Right ventricle myocardium superior (tissue), 1 donor: Measurements from ENCODE around the gene SEL1L. TPM values are rescaled to one million over a fixed set of nuclear protein-coding genes. Genes with fewer than 3 reads are reported as not detected.
A peak's percentile ranks its signal among the peaks of the same experiment; 100 is the strongest.

Experiments
- ATAC-seq: fragments of 200-7000 bp; cut with Tn5 transposase; one replicate; pipeline ENCODE4 v1.9.1; 2020; ENCODE audit warnings: mild to moderate bottlenecking; ENCODE audit not compliant: poor library complexity
- DNase-seq: peaks from one replicate; pipeline ENCODE4 v3.0.0-alpha.2; 2020
- intact Hi-C: fragments of 100-400 bp; cut with DNase I; formaldehyde crosslinking; loops from one replicate; pipeline ENCODE4 v1.11.2; 2022
- total RNA-seq: library from RNA; stranded (reverse); fragmentation: NEBNext Ultra II Directional; extraction: Animal tissue kit (Norgen Biotek cat#: 25700); gene quantifications from one replicate; pipeline ENCODE4 v1.2.1, GENCODE V29; 2021
- donor health status: DM: no; HTN: yes; CAD: no; lungs with severe emphysema.

Gene SEL1L
- total RNA-seq, 1 donor from 2014 or later, result 46.0 TPM

DNA sequence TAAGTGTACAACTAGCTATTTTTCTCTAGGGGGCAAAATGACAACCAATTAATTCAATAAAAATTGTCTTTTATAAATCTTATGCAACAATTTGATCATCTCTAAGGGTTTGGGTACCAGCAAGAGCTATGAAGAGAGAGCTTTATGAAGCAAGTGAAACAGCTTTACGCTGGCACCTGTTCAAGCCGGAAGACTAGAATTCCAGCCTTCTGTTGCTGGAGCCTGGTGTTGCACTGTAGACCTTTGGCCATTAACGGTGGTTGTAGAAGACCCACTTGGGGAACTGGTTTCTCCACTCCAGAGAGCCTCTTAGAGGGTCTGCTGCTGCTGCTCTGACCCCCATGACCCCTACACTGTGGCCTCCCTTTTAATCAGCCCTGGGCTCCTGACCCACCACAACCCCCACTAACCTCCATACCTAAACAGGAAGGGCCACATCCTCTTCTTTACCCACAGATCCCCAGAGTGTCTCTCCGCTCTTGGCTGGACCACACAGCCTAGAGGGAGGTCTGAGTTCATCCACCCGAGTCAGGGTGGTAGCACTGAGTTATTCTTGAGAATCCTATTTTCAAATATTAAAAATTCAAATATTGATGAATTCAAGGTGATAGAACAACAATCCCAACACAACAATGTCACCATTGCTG is 79.0 kb downstream of the SEL1L start:
- DNase-seq (no peak), ATAC-seq (no peak)
- intact Hi-C loops, result loop anchor here (5.0 kb wide), 1 partner anchor 187 kb away; no protein-coding TSS in a partner anchor

DNA sequence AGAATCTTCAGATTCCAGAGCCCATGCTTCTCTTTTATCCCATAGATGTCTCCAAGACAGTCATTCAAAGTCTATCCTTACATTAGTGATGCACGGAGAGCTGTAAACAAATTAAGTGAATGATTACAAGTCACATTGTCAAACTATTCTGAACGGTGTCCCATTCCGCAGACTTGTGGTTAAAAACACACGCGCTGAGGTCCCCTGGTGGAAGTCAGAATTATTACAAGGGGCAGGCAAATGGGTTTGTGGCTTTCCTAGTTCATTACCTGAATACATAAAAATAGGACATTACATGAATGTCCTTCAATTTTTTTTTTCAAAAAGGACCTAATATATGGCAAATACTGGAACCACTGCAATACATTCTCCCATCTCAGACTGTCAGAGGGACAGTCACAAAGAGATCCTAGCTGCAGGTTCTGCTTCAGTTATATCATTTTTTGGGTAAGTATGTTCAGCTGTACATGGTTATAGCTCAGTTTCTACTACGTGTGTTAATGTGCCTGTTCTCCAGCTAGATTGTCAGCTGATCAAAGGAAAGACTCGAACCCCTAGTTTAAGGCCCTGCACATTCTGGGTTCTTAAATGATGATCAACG is 80.4 kb downstream of the SEL1L start:
- DNase-seq (no peak), ATAC-seq (peak; percentile 51)
- intact Hi-C loops, result loop anchor here (5.0 kb wide), 1 partner anchor 186 kb away; no protein-coding TSS in a partner anchor

DNA sequence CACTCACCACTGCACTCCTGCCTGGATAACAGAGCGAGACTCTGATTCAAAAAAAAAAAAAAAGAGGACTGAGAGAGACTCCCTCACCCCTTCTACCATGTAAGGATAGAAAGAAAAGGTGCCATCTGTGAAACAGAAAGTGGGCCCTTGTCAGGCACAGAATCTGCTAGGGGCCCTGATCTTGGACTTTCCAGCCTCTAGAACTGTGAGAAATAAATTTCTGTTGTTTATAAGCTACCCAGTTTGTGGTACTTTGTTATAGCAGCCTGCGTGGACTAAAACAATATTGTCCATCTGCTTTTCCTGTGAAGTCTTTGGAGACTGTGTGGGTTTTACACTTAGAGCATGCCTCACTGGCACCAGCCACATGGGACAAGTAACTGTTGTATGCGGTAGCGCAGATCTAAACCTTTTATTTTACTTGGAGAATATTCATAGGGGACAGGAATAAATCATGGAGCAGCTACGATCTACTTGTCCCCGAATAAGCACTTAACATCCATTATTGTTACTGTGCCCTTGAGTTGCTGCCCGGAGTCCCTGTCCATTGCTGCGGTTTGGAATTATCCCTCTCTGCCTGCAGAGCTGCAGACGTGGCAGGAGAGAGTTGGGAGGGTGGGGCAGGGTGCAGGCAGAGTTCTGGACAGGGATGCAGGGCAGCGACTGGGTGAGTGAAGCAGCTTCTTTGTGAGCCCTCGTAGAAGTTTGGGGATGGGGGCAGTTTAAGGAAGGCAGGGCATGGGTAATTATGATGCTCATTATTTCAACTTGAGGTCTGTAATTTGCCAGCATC is 81.1 kb downstream of the SEL1L start:
- intact Hi-C loops, result loop anchor here (5.0 kb wide), 1 partner anchor 185 kb away; no protein-coding TSS in a partner anchor
- DNase-seq (no peak), ATAC-seq (no peak)

DNA sequence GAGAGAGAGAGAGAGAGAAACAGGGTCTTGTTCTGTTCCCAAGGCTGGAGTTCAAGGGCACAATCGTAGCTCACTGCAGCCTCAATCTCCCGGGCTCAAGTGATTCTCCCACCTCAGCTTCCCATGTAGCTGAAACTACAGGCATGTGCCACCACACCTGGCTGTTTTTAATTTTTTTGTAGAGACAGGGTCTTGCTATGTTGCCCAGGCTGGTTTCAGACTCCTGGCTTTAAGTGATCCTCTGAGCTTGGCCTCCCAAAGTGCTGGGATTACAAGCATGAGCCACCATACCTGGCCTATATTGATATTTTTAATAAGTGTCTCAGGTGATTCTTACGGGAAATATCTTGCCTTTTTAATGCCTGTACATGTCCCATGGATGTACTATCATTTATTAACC is 82.7 kb downstream of the SEL1L start:
- no peak for DNase-seq
- intact Hi-C loops, result loop anchor here (5.0 kb wide), 1 partner anchor 184 kb away; no protein-coding TSS in a partner anchor
- ATAC-seq, result no peak

DNA sequence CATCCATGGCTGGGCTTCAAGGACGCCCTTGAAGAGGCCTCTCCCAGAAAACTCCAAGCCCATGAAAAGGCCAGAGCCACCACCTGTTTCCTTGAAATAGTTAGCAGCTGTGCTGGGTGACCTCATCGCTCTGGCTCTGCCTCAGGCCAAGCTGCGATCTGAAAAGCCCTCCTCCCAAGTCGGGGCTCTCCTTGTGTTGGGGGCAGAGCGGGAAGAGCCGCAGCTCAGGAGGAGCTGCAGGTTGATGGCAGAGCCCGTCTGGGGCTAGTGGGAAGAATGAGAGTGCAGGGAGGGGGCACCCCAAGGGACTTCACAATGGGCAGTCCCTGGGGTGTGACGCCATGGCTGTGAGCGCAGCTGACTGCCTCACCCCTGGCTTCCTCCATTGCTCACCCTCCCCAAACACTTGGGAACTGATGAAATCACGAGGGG is 83.5 kb downstream of the SEL1L start:
- DNase-seq, result peak; percentile 80
- intact Hi-C loops, result loop anchor here (5.0 kb wide), 1 partner anchor 183 kb away; no protein-coding TSS in a partner anchor
- ATAC-seq, result peak; percentile 83

DNA sequence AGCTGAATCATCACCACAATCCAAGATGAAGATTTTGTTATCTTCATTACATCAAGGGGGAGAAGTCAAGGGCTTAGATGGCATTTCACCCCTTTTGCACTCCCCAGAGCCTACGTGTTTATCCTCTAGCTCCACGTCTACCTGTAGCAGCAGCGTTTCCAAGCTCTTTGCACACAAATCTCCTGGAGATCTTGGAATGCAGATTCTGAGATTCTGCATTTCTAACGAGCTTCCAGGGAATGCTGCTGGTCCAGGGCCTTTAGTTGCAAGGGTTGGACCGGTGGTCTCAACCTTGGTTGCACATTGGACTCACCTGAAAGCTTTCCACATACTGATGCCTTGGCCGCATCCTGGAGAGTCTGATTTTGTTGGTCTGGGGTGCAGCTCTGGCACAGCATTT is 84.1 kb downstream of the SEL1L start:
- DNase-seq (no peak), ATAC-seq (no peak)
- intact Hi-C loops, result no loop called here

DNA sequence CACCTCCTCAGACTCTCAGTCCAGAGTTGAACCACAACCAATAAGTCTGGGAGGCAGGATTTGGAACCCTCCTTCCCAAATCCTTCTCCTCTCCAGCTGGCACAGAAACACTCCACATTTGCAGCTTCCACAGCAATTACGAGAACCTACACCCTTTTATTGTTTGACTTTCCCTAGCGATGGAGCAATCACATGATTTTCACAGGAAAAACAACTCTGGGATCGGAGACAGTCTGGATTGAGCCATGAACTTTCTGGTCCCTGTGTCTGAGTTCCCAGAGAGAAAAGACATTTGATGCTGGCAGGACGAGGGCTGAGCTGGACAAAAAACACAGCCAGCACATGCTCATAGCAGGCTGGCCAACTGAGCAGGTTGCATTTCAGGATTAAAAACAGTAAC is 84.5 kb downstream of the SEL1L start:
- DNase-seq, result no peak
- ATAC-seq, result peak; percentile 78
- intact Hi-C loops, result no loop called here

DNA sequence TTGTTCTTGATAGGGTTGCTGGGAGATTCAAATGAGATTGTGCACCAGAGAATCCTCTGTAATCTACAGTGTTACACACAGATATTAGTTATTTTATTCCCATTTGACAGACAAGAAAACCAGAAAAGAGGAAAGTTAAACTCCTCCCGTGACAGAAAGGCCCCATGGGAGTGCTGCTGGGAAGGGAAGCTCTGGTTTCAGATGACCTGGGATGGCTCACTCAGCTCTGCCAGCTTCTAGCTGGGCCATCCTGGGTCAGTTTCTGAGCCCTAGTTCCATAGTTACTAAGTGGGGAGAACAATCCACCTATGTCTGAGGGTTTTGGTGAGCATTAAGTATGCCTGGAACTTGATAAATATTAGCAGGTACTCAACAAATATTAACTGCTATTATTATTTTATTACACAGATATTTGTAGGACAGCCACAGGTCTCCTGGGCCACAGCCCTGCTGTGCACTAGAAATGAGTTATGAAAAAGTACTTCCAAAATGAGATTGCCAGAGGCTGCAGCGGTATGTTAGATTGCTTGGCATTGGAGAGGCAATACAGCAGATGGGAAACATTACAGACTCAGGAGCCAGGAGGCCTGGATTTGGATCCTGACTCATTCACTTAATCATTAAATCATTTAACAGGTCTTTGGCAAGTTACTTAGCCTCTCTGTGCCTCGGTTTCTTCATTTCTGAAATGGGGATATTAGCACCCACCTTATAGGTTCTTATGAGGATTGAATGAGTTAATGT is 86.5 kb downstream of the SEL1L start:
- intact Hi-C loops, result no loop called here
- DNase-seq (no peak), ATAC-seq (no peak)

DNA sequence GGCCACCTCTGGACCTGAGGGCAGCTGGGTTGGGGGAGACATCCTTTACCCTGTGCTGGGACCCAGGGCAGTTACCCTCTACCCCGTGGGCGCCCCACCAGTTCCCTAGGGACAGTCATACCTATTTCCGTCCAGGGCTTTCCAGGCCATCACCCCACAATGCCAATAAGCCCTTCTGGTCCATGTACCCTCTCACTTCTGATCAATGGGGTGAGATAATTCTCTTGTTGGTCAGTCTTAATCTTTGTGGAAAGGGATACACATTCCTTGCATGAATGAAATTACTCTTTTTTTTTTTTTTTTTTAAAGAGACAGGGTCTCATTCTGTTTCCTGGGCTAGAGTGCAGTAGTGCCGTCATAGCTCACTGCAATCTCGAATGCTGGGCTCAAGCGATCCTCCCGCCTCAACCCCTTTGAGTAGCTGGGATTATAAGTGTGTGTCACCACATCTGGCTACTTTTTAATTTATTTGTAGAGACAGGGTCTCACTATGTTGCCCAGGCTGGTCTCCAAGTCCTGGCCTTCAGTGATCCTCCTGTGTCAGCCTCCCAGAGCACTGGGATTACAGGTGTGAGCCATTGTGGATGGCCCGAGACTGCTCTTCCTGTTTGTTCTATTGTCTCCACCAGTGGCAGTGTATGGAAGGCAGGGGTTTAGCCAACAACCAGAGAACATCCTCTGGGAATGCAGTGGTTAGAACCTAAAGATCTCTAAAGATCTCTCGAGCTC is 87.2 kb downstream of the SEL1L start:
- DNase-seq (no peak), ATAC-seq (no peak)
- intact Hi-C loops, result no loop called here

DNA sequence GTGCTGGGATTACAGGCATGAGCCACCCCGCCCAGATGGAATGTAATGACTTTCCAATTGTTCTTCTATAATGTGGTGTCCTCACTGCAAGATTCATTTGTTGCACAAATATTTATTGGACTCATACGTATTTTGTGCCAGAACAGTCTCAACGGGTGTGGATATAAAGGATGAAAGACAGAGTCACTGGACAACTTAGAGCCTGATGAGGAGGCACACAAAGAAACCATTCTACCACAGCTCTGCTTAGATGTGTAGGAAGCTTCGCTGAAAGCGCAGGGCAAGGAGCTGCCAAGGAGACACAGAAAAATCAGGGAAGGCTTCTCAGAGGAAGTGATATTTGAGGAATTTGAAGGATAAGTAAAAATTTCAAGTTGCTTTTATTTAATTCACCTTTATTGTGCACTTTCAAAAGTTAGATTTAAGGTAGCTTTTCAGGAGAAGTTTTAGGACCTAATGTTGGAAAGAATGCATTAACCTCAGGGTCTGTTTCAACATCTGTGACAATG is 92.0 kb downstream of the SEL1L start:
- DNase-seq, result no peak
- ATAC-seq, result no peak
- intact Hi-C loops, result no loop called here

DNA sequence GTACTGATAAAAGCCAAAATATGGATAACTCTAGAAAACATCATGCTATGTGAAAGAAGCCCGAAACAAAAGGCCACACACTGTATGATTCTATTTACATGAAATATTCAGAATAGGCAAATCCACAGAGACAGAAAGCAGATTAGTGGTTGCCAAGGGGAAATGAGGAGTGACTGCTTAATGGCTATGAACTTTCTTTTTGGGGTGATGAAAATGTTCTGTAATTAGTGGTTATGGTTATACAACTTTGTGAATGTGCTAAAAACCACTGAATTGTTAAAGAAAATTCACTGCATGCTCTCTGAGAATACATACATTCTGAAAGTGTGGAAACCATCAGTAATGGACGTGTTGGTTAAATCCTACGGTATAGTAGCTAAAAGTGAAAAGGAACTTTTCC is 93.6 kb downstream of the SEL1L start:
- DNase-seq (no peak), ATAC-seq (no peak)
- intact Hi-C loops, result no loop called here

DNA sequence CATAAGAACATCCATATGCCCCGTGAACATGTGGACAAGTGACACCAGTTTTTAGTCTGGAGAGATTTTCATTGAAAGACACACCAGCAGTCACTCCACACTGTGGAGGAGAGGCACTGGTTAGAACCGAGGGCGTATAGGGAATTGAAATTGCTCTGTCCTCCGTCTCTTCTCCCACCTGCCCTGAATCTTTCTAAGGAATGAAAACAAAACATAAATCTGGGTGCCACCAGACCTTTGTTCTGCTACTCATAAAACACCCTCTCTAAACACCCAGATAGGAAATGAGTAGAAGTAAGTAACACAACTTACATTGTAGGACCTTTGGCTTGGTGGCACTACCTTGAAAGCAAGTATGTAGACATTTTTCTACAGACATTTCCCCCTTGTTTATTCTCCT is 96.4 kb downstream of the SEL1L start:
- intact Hi-C loops, result no loop called here
- ATAC-seq, result no peak
- DNase-seq, result no peak

DNA sequence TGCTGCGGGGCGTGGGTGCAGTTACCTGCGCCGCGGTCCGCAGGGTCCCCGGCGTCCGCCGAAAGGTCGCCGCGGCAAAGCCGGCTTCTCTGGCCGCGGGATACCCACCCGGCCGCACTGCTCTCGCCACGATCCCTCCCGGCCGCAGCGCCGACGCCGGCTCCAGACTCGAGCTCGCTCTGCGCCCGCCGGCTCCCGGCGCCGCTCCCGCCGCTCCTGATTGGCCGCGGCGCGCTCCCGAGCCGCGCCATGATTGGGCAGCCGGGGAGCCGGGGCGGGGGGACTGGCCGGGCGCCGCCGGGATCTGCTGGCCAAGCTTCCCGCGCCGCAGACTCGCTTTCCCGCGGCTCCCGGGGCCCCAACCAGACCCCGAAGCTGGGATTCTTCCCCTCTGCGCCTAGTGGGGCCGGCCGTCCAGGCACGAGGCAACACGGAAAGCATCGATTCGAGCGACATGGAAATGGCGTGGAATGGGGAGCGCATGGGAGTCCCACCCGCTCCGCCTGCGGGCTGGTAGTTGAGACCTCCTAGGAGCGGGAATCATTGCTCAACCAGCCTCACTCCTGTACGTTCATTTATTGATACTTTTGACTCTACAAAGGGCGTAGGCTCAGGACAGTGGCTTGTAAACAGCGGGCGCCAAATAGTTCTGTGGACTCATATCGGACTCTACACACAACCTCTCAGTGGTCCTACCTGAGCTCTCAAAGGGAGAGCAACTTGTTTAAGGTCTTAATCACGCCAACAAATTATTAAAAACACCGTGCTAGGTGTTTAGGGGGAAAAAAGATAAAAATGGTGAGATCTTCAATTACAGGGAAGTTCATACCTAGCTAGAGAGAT is 97.1 kb downstream of the SEL1L start:
- intact Hi-C loops, result no loop called here
- DNase-seq, result peak; percentile 88
- peak; percentile 99 for ATAC-seq

DNA sequence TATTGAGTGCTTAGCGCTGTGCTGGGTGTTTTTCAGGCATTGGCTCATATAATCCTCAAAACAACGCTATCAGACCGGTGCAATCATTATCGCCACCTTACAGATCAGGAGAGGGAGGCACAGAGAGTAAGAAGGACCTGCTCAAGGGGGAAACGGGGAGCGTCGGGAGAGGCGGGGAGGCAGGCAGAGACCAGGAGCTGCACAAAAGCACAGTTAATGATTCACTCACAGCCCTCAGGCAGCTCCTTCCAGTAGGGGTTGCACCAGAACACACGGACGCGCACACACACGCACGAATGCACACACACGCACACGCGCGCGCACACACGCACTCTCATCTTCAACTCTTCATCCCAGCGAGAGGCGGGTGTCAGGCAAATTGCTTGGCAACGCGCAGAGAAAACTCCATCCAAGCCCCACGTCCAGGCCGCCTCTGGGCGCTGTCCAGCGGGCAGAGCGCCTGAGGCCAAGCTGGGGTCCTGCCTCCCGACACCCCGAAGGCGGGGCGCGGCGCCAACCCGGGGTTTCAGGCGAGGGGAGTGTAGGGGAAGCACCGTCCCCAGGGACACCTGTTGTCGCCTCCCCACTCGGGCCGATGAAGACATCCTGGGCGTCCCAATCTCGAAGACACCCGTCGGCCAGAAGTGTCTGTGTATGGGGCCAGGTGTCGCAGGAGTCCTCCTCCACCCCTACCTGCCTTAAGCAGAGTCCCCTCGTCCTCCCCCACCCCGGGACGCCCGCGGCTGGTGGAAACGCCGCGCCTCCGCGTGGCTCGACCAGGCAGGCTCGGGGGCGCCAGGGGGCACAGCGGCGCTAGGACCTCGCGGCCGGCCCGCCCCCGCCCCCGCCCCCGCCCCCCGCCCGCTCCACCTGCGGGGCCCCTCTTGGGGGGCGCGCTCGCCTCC is 98.0 kb downstream of the SEL1L start:
- intact Hi-C loops, result no loop called here
- DNase-seq (peak; percentile 74), ATAC-seq (peak; percentile 55)

DNA sequence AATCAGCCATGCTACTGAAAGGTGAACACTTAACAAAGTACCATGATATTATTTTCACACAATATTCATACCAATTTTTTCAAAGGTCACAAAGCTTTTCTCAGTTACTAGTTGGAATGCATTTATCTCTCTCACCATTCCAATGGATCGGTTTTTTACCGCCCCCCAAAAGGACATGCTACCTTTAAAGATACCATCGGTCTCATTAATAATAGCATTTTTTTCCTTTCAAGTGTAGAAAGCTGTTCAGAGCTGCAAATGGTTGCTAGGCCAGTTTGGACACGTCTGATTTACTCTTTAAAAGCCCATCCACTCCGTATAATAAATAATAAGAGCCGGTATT is 98.6 kb downstream of the SEL1L start:
- intact Hi-C loops, result no loop called here
- DNase-seq (no peak), ATAC-seq (no peak)

DNA sequence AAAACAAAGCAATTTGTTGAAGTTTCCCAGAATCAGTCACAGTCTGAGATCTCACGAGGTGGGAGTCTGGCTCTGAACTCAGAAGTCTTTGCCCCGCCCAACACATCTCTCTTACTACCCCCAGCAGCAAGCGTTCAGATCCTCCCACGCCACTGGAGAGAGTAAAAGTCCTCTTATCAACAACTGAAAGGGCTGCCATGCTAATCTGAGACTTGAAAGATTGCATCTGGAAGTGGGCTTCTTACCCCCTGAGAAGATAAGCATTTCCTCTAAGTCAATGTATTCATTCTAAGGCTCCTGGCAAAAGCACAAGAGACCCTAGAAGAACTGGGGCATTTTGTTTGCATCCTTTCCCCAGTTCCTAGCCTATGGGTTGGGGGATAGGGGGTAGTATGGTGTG is 99.4 kb downstream of the SEL1L start:
- no peak for ATAC-seq
- DNase-seq, result no peak
- intact Hi-C loops, result no loop called here

DNA sequence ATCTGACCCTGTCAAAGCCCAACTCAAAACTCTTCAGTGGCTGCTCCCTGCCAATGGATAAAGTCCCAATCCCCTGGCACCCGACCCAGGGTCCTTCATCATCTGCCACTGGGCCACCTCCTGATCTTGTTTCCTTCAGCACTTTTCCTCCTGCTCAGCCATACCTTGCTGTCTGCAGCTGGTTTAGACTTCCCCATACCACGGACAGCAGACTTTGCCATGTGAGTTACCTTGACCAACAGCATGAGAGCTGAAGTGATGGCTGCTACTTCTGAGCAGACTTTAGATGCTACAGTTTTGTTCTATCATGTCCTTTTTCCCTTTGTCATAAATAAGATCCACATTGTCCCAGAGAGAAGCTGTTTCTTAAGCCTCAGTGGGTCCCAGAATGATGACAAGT is 100.3 kb downstream of the SEL1L start:
- intact Hi-C loops, result no loop called here
- DNase-seq (no peak), ATAC-seq (no peak)
